DMS79 treated with DMSO at 0.1 percent for 48 hours (cell line): Measurements from ENCODE around the gene MMP24.

Experiments
- DNase-seq: peaks from one replicate; lab custom pipeline; 2025; lab: John Stamatoyannopoulos, UW

The MMP24 gene

DNA sequence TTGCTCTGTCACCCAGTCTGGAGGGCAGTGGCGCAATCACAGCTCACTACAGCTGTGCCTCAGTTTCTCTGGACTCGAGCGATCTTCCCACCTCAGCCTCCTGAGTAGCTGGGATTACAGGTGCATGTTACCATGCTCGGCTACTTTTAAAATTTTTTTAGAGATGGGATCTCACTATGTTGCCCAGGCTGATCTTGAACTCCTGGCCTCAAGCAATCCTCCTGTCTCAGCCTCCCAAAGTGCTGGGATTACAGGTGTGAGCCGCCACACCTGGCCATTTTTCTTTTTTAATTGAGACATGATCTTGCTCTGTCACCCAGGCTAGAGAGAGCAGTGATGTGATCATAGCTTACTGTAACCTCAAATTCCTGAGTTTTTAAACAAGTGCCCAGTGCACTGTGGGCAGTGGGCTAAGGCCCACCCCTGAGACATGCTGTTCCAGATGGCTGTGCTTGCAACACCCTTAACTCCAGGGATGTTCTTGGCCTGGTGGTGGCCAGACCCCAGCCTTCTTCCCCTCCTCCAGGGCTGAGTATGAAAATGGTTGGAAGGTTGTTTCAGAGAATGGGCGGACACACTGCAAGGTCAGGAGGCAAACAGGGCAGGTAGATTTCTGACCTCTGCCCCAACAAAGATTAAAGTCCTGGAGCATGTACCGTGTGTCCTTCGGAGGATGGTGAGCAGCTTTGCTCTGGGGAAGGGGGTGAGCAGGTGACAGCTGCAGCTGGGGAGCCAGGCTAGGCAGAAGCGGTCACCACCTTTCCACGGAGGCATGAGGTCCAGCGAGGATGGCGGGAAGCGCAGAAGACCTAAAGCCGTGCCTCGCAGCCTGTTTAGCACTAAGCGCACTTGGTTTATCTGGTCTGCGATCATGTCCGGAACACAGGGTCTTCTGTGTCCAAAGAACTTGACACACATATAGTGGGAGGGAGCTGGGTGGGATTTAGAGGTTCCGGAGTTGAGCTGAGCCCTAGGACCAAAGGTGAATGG lies 67.1 kb downstream of the MMP24 start:
- no peak for DNase-seq

DNA sequence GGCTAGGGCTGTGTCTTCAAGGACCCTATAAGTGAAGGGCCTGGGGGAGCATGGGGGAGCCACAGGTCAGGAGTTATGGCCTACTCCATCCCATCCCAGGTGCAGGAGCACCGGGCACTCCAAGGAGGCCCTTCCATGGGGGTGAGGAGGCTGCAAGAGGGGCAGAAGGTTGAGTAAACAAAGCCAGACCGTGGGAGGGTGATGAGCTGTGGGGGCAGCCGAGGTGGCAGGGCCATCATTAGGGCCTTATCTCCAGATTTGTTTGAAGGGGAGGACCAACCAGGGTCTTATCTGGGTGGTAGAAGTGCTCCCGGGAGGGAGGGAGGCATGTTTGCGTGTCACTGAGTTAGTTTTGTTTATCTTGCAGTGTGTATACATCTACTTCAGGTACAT lies 67.8 kb downstream of the MMP24 start:
- DNase-seq: no peak

DNA sequence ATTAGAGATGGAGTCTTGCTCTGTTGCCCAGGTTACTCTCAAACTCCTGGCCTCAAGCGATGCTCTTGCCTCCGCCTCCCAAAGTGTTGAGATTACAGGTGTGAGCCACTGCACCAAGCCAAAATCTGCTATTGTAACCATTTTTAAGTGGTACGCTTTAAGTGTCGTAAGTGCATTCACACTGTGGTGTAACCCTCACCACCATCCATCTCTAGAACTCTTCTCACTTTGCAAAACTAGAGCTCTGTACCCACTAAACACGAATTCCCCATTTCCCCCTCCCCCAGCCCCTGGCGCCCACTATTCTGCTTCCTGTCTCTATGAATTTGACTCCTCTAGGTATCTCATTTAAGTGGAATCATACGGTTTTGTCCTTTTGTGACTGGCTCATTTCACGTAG lies 68.6 kb downstream of the MMP24 start:
- no peak for DNase-seq

DNA sequence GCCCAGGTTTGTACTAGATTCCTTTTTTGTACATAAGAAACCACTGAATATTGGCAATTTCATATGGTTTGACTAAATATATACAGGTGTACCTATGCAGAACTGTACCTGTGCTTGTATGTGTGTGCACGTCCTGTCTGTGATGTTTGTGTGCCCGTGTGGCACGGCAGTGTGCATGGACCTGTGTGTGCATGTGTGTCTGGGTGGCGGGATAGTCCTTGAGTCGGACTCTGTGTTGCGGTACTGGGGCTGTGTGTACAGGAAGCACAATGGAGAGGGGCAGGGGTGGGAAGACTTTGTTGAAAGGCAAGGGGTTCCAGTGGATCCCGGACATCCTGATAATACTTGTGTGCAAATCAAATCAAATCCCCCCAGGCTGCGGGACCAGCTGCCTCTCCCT lies 69.2 kb downstream of the MMP24 start:
- DNase-seq: no peak

DNA sequence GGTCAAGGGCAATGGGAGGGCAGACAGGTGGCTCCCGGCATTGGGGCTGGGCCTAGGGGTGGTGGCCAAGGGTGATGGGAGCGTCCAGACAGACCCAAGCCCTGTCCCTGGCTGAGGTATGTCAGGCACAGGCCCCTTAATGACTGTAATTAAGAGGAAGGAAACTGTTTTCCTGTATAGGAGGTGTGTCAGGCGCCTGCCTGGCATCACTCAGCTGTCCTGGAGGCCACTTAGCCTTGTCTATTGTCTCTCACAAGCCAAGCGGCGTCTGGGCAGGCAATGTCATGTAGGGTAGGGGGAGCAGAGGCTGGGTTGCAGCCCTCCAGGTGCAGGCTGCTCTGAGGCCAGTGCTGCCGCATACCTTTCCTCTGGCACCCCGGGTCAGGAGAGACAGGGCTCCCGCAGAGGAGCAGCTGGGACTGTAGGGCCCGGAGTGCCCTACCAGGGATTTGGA lies 69.6 kb downstream of the MMP24 start:
- DNase-seq: no peak

DNA sequence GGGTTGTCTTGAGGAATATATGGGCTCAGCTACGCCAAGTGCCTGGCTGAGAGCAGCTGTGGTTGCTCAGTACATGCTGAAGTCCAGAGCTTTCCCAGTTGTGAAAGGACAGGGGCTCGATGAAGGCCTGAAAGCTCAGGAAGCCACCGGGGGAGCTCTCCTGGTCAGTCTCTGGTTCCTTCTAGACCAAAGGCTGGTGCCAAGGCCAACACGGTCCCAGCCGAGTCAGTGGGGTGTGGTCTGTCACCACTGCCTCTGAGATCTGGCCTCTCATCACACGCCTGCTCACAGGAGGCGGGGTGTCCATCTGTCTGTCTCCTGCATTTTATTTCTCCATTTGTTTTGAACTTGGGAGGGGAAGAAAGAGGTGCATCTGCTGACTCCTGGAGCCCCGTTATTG lies 70.7 kb downstream of the MMP24 start:
- DNase-seq: no peak

DNA sequence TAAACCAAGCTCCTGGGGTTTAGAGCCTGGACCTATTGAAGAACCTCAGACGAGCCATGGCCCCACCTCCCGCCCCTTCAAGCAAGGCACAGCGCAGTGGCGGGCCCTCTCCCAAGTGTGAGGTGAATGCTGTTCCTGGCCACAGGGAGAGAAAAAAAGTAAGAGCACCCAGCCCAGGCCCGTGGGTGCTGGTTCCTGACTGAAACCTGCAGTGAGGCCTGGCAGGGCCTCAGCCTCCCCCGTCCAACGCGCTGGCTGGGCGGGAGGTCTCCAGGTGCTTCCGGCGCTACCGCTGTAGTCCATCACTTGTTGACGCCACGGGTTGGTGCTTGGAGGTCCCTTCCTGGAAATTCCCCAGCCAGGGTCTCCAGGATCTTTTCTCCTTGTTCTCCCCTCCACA lies 71.2 kb downstream of the MMP24 start:
- no peak for DNase-seq

DNA sequence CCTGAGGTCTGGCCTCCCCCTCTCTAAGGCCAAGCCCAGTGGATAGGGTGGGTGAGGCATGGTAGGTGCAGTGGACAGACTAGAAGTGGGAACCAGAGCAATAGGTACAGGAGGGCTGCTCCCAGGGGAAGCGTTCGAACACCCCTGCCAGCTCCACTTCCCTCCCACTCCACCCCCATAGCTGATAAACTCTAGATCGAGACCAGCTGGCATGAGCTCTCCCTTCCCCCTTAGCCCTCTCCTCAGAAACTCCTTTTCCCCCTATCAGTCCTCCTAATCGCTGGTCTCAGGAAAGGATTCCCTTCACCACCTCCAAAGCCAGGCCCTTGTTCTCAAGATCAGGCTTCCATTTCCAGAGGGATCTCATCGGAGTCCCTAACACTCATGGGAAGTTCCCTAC lies 71.8 kb downstream of the MMP24 start:
- no peak for DNase-seq

DNA sequence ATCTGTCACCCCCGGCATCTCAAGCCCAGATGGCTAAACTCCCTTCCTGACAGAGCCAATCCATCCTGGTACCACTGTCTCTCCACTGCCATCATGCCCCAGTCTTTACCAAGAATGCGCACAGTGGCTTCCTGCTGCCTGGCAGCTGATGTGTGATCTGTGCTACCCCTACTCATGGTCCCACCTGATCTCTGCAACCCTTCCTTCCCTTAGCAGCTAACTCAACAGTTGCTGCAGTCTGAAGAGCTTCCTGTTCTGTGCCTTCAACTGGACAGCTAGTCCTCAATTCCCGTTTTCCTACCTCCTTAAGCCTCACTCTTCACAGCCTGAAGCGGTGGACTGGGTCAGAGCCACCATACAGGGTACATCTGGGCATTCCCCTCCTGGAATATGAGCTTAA lies 73.3 kb downstream of the MMP24 start:
- DNase-seq: no peak

DNA sequence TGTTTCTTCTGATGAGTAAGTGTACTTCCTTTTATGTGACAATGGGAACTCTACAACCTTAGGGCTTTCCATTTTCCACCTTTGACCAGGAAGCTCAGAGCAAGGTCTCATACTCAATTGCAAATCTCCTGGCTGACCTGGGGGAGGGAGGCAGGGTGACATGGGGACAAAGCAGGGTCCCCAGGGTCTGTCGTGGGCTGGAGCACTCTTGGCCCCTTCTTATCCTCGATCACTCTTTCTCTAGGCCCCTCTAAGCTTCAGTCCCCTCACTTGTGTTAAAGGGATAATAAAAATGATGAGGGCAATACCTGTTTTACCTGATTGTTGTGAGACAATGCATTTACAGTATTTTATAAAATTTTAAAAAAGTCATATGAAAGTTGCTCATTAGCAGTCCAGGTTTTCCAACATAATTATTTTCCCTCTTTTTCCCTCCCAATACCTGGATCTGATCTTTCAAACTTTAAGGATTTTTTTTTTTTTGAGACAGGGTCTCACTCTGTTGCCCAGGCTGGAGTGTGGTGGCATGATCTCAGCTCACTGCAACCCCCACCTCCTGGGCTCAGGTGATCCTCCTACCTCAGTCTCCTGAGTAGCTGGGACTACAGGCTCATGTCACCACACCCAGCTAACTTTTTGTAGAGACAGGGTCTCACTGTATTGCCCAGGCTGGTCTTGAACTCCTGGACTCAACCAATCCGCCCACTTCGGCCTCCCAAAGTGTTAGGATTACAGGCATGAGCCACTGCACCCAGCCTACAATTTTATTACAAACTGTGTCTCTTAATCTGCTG lies 74.2 kb downstream of the MMP24 start:
- DNase-seq: no peak

DNA sequence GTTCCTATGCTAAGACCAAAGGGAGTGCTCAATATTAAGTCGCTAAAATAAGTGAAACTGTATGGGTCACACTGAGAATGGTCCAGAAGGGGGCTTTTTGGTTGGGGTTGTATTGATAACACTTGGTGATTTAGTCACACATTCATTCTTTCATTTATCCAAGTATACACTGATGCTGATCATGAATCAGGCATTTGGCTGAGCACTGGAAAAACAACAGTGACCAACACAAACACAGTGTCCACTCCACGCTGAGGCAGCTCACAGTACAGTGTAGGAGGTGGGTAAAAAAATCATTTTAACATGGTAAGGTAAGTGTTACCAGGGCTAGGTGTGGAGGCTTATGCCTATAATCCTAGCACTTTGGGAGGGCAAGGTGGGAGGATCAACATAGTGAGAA lies 74.9 kb downstream of the MMP24 start:
- DNase-seq: no peak

DNA sequence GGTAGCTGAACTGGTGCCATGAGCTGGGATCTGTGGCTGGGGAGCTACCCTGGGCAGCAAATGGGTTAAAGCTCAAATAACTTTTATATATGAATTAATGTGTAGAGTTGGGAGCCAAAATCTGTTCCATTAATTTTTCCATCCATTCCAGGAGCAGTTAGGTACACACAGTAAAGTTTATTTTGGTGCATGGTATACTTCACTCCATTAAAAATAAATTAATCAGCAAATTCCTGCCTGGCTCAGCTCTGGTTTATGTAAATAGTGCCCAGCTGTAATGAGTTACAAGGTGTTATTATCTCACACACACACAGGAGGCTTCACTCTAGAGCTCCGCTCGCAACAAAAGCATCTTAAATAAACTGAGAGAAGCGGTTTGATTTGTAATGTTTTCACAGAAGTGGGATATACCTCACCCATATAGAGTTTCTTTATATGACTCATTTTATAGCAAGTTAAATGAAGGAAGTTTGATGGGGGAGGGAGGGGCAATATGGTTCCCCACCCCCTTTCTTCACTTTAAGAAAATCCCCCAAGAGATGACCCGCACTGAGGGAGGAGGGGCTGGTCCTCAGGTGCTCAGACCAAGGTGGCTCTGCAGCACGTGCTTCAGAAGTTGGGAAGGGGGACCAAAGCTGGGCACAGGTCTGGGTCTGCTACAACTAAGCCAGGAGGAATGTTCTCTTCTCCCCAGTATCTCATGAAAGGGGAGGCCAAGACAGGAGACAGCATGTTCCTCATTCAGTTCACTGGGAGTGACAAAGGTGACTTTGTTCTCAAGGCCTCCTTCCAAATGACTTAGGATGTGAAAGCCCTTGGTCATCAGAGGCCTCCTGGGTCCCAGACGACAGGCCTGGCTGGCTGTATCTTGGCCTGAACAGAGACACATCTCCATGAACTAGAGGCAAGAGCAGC lies 76.2 kb downstream of the MMP24 start:
- no peak for DNase-seq

DNA sequence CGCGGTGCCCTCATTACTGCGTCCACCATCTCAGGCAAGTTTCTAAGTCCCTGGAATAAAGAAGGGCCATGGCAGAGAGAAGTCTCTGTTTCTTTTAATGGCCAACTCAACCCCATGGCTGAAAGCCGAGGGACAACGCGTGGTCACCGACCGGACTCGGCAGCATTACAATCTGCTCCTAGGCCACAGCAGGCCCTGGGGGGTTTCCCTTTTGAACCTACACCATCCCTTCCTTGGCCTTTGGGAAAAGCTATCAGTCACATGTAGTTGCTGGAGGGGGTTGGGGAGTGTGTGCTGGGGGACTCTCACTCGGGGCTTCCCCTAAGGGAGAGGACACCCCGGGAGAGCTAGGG lies 76.9 kb downstream of the MMP24 start:
- no peak for DNase-seq

DNA sequence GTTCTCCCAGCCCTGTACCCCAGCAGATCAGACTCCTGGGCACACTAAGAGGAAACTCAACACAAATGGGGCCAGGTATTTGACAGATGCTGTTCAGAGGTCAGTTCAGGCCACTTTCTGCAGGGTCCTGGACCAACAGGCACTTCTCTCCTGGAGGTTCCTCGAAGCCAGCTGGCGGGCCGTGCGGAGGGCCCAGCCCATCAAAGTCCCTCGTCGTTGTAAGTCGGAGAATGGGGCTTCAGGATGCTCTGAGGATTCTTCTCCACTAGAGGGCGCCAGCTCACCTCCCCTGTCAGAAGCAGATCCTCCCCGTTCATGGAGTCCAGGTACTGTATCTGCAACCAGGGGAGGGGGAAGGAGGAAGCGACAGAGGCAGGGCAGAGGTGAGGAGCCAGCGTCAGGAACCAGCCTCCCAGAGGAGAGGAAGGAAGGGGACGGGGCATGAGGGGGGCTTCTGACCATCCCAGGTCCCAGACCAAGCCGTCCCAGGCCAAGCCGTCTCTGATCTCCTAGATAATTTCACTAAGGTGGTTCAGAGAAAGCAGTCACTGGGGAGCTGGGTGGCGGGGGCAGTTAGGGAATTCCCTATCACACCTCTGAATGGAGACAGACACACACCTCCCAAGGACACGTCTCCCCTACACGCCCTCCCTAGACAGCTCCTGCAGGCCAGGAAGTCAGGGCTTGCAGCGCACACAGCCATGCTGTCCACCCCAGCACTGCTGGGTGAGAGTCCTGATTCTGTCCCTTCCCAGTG lies 77.4 kb downstream of the MMP24 start:
- peak; percentile 83 for DNase-seq

DNA sequence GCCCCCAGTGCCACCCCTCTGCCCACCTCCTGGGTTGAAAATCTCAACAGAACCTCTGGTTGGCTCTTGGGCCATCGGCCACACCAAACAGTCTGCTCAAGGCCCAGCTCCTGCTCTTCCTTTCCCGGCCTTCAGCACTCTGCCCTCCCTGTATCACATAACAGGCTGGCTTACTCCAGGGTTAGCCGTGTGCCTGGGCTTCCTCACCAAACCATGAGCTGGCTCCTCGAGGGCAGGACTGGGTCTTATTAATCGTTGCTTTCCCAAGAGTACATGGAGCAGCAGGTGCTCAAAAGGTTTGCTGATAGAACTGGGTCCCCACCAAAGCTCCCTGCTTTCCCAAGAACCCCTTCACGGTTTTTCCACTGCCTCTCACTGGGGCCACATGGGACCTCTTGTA lies 78.5 kb downstream of the MMP24 start:
- no peak for DNase-seq

DNA sequence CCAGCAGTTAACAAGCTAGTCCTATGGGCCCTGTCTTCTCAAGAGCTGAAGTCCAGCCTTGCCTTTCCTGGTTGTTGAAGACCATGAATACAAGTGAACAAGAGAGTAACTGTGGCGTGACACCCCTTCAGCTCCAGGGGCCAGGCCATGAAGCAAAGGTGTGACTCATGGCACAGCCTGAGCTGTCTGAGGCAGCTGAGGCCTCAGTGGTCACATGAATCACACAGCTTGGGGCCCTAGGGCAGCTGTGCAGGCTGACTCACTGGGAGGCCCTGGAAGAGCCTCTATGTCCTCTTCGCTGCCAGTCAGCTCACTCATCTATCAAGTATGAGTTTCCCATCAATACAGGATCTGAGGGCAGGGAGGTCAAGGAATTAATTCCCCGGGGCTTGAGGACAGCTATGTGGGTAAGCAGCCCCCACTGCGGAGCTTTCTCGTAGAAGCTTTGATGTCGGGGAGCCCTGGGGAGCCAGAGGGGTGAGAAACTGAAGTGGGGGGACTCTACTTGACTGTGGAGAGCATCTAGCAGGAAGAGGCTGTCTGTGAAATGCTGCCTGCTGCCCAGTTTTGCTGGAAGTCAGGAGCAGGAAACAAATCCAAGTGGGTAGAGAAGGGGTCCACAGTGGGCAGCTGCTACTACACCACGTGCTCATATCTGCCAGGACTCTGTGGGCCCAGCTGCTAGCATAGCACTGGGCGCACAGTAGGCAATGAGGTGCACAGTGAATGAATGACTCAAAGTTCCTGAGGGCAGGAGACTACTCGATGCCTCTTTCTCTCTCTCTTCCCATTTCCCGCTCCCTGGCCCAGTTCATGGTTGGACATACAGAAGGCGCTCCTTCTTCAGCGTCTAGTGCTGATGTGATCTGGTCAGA lies 79.4 kb downstream of the MMP24 start:
- DNase-seq: no peak

DNA sequence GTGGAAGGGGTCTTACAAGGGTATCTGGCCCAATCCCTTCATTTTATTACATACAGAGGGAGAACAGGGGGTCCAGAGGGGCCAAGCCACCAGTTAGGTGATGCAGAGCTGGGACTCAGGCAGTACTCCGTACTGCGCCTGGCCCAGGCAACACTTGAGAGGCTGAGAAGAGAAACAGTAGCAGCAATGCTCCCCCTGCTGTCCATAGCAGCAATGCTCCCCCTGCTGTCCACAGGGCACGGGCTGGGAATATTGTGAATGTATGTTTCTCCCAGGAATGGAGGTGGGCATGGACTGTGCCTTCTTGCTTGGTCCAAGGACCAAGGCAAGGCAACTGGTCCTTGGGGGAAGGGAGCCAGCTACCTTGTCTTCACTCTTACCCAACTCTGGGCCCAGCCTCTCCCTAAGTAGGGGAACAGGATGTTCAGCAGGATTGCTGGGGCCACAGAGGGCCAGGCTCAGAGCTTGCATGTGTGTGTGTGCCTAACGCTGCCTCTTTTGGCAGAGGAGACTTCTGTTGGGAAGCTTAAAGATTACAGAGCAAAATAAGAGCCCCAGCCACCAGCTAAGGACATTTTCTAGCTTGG lies 80.5 kb downstream of the MMP24 start:
- no peak for DNase-seq

DNA sequence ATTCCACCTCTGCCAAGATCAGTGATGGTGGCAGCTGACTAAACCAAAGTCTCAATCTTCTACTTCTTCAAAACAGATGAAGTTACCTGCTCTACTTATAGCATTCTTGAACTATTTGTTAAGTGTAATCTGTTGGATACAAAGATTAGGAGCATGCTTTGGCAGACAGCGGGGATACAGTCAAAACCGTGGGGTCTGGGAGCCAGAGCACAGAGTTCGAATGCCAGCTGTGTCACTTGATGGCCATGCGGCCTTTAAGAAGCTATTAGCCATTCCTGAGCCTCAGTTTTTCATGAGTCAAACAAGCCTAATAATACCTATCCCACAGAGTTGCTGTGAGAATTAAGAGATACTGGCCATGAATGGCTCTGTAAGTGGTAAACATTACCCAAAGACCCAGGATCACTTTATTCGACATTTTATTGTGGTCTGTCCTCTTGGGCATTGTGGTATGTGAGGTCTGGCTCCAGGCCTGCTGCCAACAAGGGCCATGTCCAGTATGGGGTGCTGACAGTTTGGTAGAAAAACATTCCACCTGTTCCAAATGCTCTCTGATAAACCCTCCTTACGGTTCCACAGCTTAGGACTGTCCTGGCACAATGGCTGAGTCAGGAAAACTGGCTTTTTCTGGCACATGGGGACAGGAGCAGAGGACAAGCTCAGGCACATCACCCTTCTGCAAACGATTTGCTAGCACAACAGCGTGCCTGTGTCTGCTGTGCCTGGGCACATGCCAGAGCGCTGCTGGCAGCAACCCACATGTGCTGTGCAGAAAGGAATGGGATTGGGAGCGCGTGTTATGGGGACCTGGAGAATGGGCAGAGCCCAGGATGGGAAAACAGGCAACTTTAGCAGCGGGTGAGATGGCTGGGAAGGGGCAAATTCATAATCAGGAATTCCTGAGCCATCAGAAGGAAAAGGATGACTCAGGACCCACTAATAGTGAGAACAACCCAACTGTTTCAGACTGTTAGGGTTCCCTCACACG lies 81.5 kb downstream of the MMP24 start:
- peak; percentile 76 for DNase-seq

DNA sequence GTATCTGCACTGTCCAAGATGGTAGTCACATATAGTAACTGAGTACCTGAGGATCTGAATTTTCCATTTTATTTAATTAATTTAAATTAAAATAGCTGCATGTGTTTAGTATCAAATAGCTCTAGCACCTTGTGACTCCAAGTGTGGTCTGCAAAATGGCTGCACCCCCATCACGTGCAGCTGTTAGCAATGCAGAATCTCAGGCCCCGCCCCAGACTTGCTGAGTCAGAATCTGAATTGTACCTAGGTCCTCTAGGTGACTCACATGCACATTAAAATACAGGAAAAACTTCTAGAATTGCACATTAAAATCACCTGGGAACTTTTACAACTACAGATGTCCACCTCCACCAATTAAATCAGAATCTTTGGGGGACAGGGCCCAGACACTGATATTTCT lies 84.9 kb downstream of the MMP24 start:
- no peak for DNase-seq
